AG09319 (cell line): ENCODE measurements around the gene PGAP6.

Source experiments
- DNase-seq: peaks from one replicate; pipeline ENCODE4 v3.0.0-alpha.2; 2010; ENCODE audit warnings: low read depth; ENCODE audit errors: extremely low read depth
- CTCF ChIP-seq: IDR thresholded peaks from 2 replicates; pipeline ENCODE4 v1.5.1; 2011; ENCODE audit warnings: low read depth, mild to moderate bottlenecking, inconsistent platforms, low read length, moderate library complexity

PGAP6 gene

GRCh38 chr16:399340-400019, 17.7 kb upstream of the PGAP6 start:
- TF ChIP-seq CTCF: no peak
- DNase-seq: no peak

- DNase-seq: no peak
- TF ChIP-seq CTCF: no peak
These were observed 17.0 kb upstream of the PGAP6 start for GRCh38 chr16:398561-399339.

GRCh38 chr16:397736-398332, 16.1 kb upstream of the PGAP6 start:
- peak; percentile 32 for TF ChIP-seq CTCF
- DNase-seq: peak; percentile 24

GRCh38 chr16:397135-397661, 15.4 kb upstream of the PGAP6 start, which contains the start of gene NME4:
NME4 (plus strand) TSS chr16:397199; CDS start chr16:397223, 24 bp downstream.
- DNase-seq: no peak
- no peak for TF ChIP-seq CTCF

- TF ChIP-seq CTCF: no peak
- DNase-seq: no peak
These were observed 14.8 kb upstream of the PGAP6 start for GRCh38 chr16:396605-397004.

- DNase-seq: no peak
- no peak for TF ChIP-seq CTCF
These were observed 14.4 kb upstream of the PGAP6 start for GRCh38 chr16:396199-396598.

GRCh38 chr16:392450-393030, 10.8 kb upstream of the PGAP6 start:
- no peak for TF ChIP-seq CTCF
- no peak for DNase-seq
